T-helper 2 cell (primary cell): ENCODE results near the gene CDH23.

Experiments
- DNase-seq, 5 experiments: peaks; one replicate each; pipeline versions ENCODE4 v3.0.0 to v3.0.0-alpha.2; 2012 to 2022

The CDH23 gene

DNA sequence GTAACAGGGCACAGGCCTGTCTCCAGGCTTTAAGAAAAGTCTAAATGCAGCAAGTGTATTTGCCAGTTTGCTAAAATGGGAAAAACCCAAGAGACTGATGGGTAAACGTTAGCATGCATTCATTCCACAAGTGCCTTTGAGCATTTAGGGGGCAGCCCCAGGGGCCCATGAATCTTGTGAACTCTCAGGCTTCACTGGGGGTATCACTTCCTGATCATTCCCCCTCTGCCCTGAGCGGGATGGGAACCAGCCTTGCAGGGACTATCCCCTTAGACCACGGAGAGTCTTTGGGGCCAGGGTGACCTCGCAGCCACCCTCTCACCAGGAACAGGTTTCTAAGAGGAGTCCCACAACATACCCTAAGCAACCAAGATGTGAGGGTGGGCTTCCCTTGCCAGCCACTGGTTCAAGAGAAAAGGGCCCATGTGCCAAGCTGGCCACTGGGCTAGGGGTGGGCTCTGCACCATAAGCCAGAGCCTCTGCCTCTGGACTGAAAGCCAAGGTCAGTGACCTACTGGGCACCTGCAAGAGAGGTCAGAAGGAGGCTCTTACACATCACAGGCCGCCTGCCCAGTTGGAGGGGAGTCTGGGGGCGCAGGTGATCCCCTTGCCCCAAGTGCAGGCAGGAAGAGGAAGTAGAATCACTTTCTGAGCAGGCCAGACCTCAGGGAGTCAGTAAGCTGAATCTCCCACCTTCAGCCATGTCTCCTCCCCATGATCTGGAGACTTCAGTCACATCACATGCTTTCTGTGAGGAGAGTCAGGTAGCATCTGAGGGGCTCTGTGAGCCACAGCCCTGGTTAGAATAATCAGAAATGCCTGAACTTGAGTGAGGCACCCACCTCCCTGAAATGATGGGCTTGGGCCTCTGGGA is 247.8 kb downstream of the CDH23 start:
- no peak for DNase-seq

DNA sequence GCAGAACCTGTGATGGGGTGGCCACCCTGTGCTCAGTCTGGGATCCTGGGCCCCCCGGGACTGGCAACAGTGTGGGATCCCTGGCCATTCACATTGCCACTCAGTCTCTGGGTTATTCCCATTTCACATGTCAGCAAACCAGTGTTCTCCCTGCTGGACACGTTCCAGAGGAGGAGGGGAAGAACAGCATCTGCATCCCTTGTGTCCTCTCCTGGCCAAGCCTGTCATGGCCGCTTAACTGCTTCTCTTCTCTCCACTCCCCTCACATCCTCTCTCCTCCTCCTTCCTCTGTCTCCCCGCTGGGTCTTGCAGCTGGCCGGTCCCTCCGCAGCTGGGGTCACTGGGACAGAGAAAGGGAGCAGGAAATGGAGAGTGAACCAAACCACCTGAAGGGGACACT is 248.5 kb downstream of the CDH23 start:
- no peak for DNase-seq

DNA sequence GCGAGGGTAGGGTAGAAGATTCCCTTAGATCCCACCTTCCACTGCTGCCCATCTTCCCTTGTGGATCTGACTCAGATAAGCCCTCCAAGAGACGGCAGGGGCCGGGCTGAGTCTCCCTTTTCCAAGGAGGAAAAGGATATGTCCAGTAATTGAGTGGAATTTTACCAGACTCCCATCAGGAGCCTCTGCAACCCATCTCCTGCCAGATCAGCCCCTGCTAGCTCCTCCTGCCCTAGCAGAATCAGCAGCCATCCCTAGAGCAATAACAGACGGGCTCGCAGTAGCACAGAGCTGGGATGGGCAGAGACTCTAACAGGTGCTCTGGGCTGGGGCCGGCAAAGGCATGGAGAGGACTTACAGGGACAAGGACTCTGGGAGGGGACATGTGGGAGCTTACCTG is 249.3 kb downstream of the CDH23 start:
- DNase-seq = no peak

DNA sequence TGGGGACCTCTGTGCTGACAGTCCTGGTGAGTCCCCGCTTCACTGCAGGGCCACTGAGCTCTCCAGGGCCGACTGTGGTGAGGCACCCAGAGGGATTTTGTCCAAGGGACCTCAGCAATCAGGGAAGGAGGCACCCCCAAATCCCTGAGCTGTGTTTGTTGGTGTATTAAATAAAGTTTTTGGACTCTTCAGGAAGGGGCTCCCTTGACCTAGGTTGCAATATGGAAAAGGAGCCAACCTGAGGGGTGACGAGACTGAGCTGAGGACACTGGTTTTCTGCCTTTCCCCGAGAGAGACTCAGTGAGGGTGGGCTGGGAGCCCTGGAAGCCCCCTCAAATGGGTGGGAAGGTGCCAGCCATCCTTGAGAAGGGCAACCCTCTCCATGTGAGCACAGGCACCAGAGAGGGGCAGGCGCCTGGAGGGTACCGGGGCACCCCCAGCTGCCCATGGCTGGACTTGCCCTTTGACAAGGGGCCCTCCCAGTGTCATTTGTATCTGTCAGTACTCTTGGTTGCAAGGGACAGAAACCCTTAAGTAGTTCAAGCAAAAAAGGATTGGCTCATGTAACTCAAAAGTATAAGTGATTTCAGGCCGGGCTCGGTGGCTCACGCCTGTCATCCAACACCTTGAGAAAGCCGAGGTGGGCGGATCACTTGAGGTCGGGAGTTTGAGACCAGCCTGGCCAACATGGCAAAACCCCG is 250.0 kb downstream of the CDH23 start:
- DNase-seq = no peak

DNA sequence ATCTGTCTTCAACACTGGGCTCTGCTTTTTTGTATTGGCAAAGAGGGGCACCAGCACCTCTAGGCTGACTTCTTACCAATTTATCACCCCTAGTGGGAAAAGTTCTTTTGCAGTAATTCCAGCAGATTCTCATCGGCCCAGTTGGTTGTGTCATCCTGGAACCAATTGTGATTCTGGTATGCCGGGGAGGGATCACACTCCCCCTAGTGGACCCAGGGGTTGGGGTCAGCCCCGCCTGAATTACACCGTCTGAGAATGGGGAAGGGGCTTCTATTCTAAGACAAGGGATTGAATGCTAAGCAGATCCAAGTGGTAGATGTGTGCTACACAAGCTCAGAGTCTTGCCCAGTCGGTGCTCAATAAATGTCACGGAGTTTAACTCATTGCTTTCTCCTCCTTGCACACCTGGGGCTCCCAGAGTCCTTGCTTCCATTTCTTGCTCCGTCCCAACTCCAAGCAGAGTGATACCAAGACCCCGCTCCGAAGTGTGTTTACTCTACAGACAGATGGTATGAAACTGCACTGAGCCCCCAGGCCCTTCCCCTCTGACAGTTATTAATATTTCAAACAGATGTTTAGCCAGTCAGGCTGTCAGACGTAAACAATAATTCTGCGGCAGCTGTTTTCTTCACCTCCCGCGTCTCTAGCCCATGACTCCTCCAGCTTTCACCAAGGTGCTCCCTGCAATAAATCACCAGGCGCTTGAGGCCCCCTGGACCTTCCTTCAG is 251.0 kb downstream of the CDH23 start:
- no peak for DNase-seq

DNA sequence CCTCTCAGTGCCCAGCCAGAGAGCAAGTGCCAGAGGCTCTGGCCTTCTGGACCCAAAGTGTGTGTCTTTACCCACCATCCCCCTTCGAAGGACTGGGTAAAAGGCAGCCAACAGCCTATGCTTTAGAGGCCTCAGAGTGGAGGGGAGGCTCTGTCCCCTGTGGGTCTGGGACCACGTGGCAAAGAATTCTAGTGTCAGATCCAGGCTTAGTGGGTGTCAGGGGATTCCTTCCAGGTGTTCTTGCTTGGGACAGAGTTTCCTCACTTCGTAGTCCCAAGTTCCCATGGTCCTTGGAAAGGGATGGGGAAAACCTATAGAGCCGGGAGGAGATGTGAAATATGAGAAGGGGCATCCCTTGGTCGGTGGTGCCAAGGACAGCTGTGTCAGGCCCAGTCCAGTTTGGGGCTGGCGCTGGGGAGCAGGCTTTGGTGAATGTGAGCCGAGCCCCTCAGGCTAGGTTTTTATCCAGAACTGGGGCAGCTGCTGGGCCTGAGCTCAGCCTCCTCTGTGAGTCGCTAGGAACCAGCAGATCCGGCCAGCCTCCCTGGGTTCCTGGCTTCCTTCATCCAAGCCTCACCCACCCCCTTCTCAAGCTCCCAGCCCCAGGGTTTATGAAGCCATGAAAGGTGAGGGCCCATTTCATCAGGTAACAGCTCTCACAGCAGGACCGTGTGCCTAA is 251.7 kb downstream of the CDH23 start:
- no peak for DNase-seq

DNA sequence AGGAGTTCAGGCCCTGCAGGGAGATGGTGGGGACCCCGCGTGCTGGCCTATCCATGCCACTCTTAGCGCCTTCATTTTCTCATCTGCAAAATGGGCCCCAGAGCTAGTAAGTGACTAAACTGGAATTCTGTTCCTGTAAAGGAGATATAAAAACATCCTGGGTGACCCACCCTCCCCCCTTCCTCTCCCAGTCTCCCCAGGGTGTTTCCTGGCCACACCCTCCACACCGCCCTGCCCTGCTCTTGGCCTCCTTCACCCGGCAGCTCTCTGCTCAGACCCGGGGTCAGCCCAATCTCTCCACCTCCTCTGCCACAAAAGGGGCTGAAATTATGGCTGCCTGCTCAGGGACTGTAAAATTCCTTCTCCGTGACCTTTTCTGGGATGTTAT is 252.2 kb downstream of the CDH23 start:
- no peak for DNase-seq

DNA sequence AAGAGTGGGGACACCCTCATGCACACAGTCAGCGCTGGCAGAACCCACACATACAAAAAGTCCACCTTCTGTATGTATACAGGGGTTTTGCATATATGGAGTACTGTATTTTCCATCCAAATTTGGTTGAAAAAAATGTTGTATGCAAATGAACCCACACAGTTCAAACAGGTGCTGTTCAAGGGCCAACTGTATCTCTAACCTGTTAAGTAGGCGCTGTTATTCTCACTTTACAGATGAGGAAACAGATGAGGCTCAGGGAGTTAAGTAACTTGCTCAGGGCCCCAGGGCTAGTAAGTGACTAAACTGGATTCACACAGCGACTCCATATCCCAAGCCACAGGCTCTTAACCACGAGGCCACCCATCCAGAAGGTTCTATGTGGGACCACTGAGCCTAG is 252.9 kb downstream of the CDH23 start:
- no peak for DNase-seq

DNA sequence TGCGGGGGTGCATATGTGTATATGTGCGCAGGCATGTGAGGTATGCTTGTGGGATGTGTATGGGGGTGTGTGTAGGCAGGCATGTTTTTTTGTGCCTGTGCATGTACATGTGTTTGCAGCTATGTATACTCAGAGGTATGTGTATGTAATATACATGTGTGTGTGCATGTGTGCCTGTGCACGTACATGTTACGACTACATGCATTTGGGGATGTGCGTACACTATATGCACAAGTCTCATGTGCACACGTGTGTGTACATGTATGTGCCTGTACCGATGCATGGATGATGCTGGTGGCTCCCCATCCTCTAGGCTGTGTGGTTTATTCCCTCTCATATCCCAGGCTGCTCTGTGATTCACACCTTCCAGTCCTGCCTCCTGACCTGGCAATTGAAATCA is 253.7 kb downstream of the CDH23 start:
- no peak for DNase-seq

DNA sequence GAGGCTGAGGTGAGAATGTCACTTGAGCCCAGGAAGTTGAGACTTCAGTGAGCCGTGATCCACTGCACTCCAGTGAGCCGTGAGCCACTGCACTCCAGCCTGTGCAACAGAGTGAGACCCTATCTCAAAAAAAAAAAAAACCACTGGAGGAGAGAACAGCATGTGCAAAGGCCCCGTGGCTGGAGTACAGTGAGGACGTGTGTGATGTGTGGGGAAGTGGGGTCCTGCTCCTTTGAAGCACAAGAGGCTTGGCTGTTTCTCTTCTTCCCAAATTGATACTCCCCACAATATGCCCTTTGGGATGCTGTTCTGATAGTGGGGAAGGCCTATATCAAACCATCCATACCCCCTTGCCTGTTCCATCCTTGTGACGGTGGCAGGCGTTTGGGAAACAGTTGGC is 254.7 kb downstream of the CDH23 start:
- DNase-seq = no peak

DNA sequence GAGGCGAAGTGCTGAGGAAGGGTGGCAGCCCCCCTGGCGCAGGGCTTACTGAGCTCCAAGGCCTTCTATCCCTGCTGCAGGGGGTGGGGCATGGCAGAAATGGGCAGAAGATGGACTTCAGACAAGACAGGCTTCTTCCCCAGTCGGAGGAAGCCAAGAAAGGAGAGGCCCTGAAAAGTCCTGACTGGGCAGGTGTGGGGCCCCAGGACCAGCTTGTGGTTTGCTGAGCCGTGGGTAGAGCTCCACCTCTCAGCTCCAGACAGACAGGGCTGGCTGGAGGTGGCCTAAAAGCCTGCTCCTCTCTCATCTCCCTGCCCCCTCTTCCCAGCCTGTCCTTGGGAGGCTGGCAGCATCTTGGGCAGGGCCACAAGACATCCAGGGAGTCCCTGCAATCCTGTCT is 255.2 kb downstream of the CDH23 start:
- no peak for DNase-seq

DNA sequence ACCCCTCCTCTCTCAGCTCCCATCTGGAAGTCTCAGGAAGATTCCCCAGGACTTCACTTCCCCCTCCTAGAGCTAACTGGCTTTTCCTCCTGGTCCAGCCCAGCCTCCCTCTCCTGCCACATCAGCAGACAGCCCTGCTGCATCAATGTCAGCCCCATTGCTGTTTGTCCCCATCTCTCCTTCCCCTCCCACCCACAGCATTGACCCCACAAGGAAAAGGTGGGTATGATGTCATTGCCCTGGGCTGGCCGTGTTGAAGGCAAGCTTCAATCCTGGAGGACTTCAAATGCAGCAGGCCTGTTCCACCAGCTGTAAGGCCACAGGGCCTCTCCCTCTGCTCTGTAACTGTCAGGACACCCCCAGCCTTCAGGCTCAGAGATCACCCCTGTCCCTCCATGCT is 256.3 kb downstream of the CDH23 start:
- DNase-seq = no peak

DNA sequence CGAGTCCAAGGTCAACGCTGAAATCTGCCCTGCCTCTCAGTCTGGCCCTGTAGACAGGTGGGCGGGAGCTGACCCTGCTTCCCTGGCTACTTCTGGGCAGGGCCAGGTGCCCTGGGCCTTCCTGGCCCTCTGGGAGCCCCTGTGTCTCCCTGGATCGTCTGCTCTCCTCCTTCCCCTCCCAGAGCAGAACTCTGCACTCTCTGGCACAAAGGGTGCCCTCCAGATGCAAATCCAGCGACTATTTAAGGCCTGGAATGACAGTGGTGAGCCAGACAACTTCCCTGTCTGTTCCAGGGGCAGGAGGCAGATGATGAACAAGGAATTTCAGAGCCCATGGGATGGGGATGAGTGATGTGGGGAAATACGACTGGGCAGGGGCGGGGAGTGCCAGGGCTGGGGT is 259.5 kb downstream of the CDH23 start:
- no peak for DNase-seq

DNA sequence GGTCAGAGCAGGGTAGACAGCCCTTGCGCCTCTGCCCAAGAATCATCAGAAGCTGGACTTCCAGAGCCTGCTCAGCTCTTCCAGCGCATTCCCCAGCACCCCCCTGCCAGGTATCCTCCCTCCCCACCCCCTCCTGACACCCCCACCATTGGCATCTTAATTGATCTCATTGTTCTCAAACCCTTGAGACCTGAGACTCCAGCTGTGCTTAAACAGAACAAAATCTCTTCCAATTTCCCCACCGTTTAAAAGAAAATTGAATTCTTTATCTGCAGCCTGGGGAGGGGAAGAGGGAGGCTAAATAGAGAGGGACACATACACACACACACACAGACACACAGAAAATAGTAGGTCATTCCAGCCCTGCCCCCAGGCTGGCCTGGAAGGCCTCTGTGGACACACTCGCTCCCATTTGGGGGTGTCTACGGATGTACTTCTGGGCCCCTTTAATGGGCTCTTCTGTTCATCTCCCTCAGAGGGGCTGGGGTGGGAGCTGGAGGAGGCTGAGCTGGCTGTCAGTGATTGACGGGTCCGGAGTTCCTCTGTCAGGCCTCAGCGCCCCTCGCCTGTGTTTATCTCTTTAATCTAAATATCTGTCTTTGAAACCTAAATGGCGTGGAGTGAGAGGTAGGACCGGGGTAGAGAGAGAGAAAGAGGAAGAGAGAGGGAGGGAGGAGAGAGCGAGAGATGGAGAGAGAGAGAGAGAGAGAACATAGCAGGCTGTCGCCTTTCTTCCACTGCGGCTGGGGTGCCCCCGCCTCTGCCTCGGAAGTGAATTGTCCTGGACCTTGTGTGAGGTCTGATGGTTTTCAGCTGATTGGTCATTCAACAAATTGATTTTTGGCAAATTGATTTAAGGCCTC is 261.1 kb downstream of the CDH23 start:
- DNase-seq = no peak

DNA sequence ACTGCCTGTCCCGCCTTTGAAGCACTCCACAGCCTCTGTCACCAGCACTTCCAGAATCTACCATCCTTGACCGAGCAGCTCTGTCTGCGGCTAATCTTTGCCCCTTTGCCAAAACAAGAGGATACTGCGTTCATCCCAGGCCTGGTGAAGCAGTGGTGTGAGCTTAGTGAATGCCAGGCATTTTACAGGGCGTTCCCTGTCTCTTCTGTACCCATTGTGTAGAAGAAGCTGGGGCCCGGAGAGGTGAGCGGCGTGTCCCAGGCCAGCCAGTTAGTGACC is 261.7 kb downstream of the CDH23 start:
- no peak for DNase-seq

DNA sequence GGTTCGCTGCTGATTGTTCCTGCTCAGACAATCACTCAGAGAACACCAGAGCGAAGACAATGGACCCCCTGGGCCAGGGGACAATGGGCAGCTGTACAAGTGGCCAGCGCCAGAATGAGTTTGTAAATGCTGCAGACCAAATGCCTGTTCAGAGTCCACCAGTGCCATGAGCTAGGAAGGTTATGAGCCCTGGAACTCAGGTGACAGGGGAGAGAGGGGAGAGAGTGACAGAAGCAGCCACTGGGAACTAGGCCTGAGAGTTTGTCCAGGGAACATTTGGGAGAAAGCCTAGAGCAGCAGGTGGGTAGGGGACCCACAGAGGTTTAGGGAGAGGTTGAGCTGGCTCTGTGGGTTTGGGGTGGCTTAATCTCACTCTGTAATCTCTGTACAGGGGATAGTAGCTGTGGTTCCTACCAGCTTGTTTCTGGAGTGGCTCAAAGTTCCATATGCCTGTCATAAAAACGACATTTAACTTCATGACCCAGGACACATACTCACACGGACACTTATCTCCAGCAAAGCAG is 262.5 kb downstream of the CDH23 start:
- DNase-seq = no peak

DNA sequence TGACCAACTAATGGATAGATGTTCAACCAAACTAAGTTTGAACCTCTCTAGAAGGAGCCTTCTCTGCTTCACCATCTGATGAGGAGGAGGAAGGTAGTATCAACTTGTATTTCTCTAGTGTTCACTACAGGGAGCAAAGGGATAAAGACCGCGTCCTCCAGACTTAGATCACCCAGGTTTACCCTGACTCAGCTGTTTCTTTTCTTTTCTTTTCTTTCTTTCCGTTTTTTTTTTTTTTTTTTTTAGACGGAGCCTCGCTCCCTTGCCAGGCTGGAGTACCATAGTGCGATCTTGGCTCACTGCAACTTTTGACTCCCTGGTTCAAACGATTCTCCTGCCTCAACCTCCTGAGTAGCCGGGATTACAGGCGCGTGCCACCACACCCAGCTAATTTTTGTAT is 263.0 kb downstream of the CDH23 start:
- no peak for DNase-seq

DNA sequence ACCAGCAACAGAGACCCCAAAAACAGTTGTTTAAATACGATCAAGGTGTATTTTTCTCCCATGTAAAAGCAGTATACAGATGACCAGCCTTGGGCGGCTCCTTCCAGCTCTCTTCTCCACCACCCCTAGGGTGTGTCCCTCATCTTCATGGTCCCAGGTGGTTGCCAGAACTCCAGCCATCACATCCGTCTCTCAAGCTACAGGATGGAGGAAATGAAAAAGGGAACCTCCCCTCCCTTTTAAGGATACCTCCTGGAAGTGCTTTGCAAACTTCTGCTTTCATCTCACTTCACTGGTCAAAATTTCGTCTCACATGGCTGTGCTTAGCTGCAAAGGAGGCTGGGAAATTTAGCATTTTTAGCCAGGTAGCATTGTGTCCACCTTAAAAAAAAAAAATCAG is 263.6 kb downstream of the CDH23 start:
- no peak for DNase-seq

DNA sequence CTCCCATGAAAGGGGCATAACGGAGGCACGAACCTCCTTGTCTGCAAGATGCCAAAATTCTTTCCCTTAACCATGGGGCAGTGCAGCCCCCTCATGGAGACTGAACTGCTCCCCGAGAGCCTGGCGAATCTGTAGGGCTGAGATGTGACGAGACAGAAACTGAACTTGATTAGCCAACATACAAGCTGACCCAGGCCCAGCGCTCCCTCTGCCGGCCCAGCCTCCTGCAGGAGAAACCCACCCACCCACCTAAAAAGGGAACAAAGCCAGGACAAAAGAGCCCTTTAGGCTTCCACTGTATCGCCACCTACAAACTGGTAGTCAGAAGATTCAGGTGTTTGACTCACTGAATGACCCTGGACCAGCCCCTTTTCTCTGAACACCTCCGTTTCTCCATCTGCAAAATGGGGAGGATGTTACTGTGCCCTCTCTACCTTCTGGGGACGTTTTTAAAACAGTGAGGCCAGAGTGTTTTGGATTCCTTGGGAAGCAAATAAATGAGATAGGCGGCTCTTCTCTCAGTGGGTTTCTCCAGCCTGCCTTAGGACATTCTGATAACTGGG is 264.4 kb downstream of the CDH23 start:
- DNase-seq = no peak

DNA sequence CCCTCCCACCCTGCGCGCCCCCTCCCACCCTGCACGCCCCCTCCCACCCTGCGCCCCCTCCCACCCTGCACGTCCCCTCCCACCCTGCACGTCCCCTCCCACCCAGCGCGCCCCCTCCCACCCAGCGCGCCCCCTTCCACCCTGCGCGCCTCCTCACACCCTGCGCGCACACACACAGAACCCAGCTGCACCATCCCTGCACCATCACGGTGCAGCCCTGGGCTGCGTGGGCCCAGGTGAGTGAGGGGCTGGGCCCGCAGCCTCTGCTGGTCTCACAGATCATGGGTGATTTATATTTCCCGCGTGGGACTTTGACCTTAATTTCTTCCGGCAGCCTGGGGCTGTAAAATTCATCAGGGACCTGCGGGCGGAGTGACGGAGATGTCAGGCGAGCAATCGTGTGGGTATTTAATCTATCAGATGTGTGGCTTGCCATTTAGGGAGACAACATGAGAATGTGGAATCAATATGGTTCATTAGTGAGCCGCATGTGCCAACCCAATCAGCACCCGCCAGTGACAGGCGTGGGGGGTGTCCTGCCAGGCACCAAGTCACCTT is 265.1 kb downstream of the CDH23 start:
- DNase-seq = no peak

DNA sequence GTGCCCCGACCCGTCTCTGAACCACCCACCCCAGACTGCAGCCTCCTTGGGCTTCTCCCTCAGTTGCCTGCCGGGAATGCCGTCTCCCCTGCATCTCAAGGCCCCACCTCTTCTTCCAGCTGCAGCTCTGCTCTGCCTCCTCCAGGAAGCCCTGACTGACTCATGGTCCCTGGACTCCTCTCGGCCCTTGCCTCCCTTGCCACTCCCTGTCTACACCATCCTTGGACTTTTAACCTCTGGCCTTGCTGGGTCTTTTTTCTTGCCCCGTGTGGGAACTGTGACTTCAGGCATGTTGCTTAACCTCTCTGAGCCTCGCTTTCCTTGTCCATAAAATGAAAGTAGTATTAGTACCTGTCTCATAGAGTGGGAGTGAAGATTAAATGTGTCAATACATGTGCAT is 266.6 kb downstream of the CDH23 start:
- no peak for DNase-seq

DNA sequence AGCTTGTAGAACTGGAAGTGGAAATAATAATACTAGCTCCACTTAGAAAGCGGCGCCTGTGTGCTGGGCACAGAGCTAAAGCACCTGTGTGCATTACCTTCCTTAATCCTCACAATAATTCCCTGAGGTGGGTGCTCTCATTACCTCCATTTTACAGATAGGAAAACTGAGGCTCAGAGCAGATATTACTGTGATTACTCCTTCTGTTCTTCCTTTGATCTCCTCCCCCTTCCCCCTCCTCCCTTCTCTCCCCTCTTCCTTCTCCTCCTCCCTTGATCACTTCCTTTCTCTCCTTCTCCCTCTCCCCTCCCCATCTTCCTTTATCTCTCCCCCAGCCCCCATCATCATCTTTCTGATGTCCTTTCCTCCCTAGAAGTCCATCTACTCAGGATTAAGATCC is 267.9 kb downstream of the CDH23 start:
- DNase-seq = no peak
